ENCODE measurements around the gene PYDC1. TPM values are rescaled to one million over a fixed set of nuclear protein-coding genes. Genes with fewer than 3 reads are reported as not detected.

Gene PYDC1
- total and polyA plus RNA-seq, 2 of the 8 experiments (the other 6 are each of a cell fraction or from before 2014, with no cell fraction given) = 3.5 to 11.1 TPM

DNA sequence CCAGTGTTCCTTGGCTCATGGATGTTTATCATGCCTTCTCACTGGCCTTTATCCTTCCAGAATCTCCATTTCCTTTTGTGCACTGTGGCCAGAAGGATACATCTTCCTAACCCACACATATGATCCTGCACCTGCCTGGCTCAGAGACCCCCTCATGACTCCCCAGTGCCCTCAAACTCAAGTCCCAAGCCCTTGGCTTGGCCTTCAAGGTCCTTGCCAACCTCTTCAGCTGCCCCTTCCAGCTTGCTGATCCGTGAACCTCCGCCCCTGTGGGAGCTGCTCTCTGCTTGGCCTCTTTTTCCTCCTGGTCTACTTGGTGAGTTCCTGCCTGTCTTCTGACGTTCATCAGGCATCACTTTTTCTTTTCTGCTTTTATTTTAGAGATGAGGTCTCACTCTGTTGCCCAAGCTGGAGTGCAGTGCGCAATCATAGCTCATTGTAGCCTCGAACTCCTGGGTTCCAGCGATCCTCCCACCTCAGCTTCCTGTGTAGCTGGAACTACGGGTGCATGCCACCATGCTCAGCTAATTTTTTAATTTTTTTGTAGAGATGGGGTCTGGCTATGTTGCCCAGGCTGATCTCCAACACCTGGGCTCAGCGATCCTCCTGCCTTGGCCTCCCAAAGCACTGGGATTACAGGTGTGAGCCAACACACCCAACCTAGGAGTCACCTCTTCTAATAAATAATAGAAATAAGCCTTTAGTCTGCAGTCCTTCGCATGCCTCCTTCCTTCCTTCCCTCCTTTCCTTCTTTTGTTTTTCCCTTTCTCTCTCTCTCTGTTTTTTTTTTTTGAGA lies 11.9 kb downstream of the PYDC1 start:
- 93% methylated on average over 9 of the region's 9 CpGs; no CpG with 5 or more reads in 1 of the 2 experiments for WGBS, 2 experiments (ENCODE audit: extremely low coverage in 1 of 2, insufficient coverage in 1 of 2, insufficient read length in 1 of 2, insufficient replicate concordance in 2 of 2, low coverage in 1 of 2, low lambda C conversion rate in 2 of 2, missing lambda C conversion rate in 1 of 2)
- Histone ChIP-seq H3K56ac (replicated peaks; ENCODE audit: insufficient read length, low read depth, low read length) (no peak overlapping the region), H2AK5ac (ENCODE audit: low read depth, low read length) (peak overlapping the region; percentile 32; the same call in 1 of the 2 replicates), H4K8ac (ENCODE audit: extremely low read depth, insufficient read depth, low read length) (no peak overlapping the region; the same call in 1 of the 2 replicates), H4K91ac (replicated peaks; ENCODE audit: insufficient read length, low read length) (no peak overlapping the region), H3K23me2 (ENCODE audit: low read depth, low read length) (peaks cover 15% of the 10 kb centered on the region; the same call in 1 of the 2 replicates), H2BK15ac (ENCODE audit: low read length) (no peak overlapping the region), H4K5ac (ENCODE audit: insufficient read length, low read depth, low read length) (no peak overlapping the region), H3K18ac (ENCODE audit: extremely low read depth, low read length) (no peak overlapping the region), H3K9ac (replicated peaks in 1 of 4; ENCODE audit: extremely low read depth in 1 of 4, low read depth in 3 of 4, low read length in 3 of 4) (no peak overlapping the region), H2BK120ac (replicated peaks; ENCODE audit: low read depth, low read length) (no peak overlapping the region), H3K27me3 (replicated peaks in 1 of 4; ENCODE audit: control insufficient read depth in 3 of 4, extremely low read depth in 1 of 4, insufficient read depth in 3 of 4, low read length in 3 of 4) (peaks cover 0 to 6% (median 3%) of the 10 kb centered on the region in 4 experiments; a peak in 3 of 7 replicates), H2AFZ (ENCODE audit: low read length) (no peak overlapping the region), H3K4me1 (replicated peaks in 1 of 4; ENCODE audit: control insufficient read depth in 3 of 4, insufficient read depth in 4 of 4, low read length in 3 of 4) (peaks cover 0 to 7% (median 4%) of the 10 kb centered on the region in 4 experiments; a peak in 5 of 7 replicates), H2BK20ac (ENCODE audit: low read length) (no peak overlapping the region), H3K4me3 (ENCODE audit: extremely low read depth in 1 of 4, insufficient read depth in 2 of 4, low read depth in 3 of 4, low read length in 4 of 4) (no peak overlapping the region), H3K79me2 (ENCODE audit: control insufficient read depth in 1 of 2, insufficient read depth in 2 of 2, low read length in 2 of 2) (no peaks in the 10 kb centered on the region), H3K36me3 (ENCODE audit: control insufficient read depth in 2 of 4, insufficient read depth in 4 of 4, low read length in 3 of 4) (no peaks in the 10 kb centered on the region), H3K4ac (replicated peaks; ENCODE audit: insufficient read length, low read depth, low read length) (no peak overlapping the region), H2BK12ac (ENCODE audit: low read depth, low read length) (no peak overlapping the region), H3K14ac (ENCODE audit: insufficient read length) (no peak overlapping the region), H3K9me3 (ENCODE audit: insufficient read depth in 2 of 2, low read depth in 1 of 2, low read length in 1 of 2) (no peaks in the 10 kb centered on the region), H2BK5ac (ENCODE audit: low read depth, low read length) (no peak overlapping the region), H3K79me1 (ENCODE audit: low read depth, low read length) (peaks cover 3% of the 10 kb centered on the region; the same call in 1 of the 2 replicates), H3K4me2 (ENCODE audit: insufficient read depth in 1 of 2, low read depth in 2 of 2, low read length in 2 of 2) (no peak overlapping the region), H3K27ac (ENCODE audit: low read depth, low read length) (no peak overlapping the region), H4K20me1 (replicated peaks in 1 of 2; ENCODE audit: control insufficient read depth in 1 of 2, insufficient read depth in 2 of 2, low read length in 2 of 2) (peaks cover 2 to 3% of the 10 kb centered on the region in 2 experiments), H3K23ac (ENCODE audit: insufficient read length) (no peak overlapping the region)
- TF ChIP-seq TCF12 (IDR thresholded peaks at IDR 0.05; ENCODE audit: low read depth, low read length) (no peak), CREB1 (IDR thresholded peaks at IDR 0.05) (no peak), RNF2 (IDR thresholded peaks at IDR 0.05; ENCODE audit: borderline replicate concordance, low read depth, low read length, missing control alignments, poor library complexity, severe bottlenecking) (no peak), EP300 (IDR thresholded peaks at IDR 0.05; ENCODE audit: borderline replicate concordance in 1 of 2, low read depth in 2 of 2, low read length in 2 of 2) (no peak), CHD1 (IDR thresholded peaks at IDR 0.05; ENCODE audit: low read depth, low read length) (no peak), JUN (IDR thresholded peaks at IDR 0.05; ENCODE audit: low read depth, low read length) (no peak), TBP (IDR thresholded peaks at IDR 0.05; ENCODE audit: low read depth, low read length) (no peak), SP1 (IDR thresholded peaks at IDR 0.05; ENCODE audit: low read depth, low read length) (no peak), SIN3A (conservative IDR thresholded peaks at IDR 0.05 in 1 of 2, IDR thresholded peaks at IDR 0.05 in 1 of 2; ENCODE audit: low read depth in 1 of 2, low read length in 2 of 2) (no peak), CEBPB (IDR thresholded peaks at IDR 0.05; ENCODE audit: low read depth, low read length) (no peak), SRF (IDR thresholded peaks at IDR 0.05; ENCODE audit: low read depth, low read length) (no peak)
- ChIA-PET CTCF (ENCODE audit: partially characterized antibody) (interaction anchor here (4.1 kb wide), 1 partner anchor 12 kb away, joined by 10 read pairs; the partner anchor contains the start of gene PYDC1), POLR2A (ENCODE audit: partially characterized antibody) (interaction anchor here (16.2 to 24.0 kb wide), 4 partner anchors 4 to 27 kb away, joined by 272 to 430 read pairs (median 418); partner anchors contain the start of genes FUS, PYCARD, PYDC1 and TRIM72)
- DNase-seq (ENCODE audit: low read depth in 1 of 2, low spot score in 2 of 2) (no peak), FAIRE-seq (no peak)

All from H1 (cell line).